Gastrocnemius medialis (tissue), 4 donors: Measurements from ENCODE around the gene PYY.

ENCODE experiments used
- CTCF ChIP-seq, 5 experiments: fragments of 450-650 bp in 3 of 5; fragments of 200-600 bp in 2 of 5; sonication (generic) in 2 of 5; IDR thresholded peaks in 4 of 5; conservative IDR thresholded peaks in 1 of 5; 1 replicate in 4 of 5; 2 replicates in 1 of 5; pipeline ENCODE4 v1.5.1; 2016 to 2019; ENCODE audit warnings: antibody characterized with exemption in 5 of 5, mild to moderate bottlenecking in 3 of 5, moderate library complexity in 3 of 5
- POLR2A ChIP-seq, 2 donors: fragments of 450-650 bp; IDR thresholded peaks; one replicate each; pipeline ENCODE4 v1.6.1; 2017; ENCODE audit warnings: antibody characterized with exemption in 2 of 2, mild to moderate bottlenecking in 2 of 2, moderate library complexity in 2 of 2

DNA sequence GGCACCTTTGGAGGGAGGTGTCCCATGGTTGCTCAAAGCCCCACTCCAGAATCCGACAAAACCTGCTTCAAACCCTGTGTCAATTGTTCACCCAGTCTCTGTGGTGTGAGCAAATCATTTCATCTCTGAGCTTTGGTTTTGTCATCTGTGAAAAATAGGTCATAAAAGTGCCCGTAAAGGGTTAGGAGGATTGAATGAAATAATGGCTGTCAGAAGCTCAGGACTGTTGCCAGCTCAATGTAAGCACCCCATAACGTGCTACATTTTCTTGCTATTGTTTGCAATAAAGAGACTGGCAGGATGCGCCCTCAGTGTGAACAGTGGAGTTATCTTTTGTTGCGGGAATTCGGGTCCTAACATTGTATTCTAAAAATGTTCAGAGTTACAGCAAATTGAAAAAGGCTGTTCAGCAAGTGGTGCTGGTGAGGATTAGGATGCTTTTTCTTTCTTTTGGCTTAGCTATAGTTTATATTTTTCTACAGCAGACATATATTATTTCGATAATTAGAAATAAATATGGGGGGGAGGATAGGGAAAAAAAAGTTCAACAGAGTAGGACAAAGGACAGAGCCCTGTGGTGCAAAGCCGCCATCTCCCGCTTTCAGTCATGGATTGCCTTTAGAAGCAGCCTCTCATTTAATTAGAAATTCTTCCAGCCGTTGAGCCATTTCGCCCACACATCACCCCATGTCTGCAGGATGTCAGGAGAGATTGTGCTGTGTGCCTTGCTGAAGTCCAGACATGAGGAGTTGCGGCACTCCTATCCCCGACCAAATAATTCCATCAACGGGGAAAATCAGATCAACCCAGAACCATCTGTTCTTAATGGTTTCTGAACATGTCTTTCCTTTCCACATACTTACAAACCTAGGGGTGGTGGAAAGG is 20.9 kb upstream of the PYY start:
- TF ChIP-seq POLR2A (IDR thresholded peaks at IDR 0.05) (no peak), CTCF (IDR thresholded peaks at IDR 0.05 in 4 of 5, conservative IDR thresholded peaks at IDR 0.05 in 1 of 5) (no peak)
